NCI-H128 (cell line): Measurements from ENCODE around the gene UGT3A2.

Experiments used
- DNase-seq: peaks from one replicate; lab custom pipeline; 2025; ENCODE audit not compliant: unreplicated experiment; lab: John Stamatoyannopoulos, UW

Gene UGT3A2

DNA sequence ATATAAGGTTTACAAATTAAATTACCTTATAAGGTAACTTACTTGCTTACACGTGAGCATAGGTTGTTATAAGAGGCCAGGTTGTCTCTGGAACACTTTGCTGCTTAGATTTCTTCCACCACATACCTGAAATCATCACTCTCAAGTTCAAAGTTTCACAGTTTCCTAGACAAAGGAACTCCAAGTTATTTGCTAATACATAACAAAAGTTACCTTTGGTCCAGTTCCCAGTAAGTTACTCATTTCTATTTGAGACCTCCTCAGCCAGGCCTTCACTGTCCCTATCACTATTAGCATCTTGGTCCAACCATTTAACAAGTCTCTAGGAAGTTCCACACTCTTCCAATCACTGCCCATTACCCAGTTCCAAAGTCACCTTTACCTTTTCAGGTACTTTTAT lies 57.0 kb downstream of the UGT3A2 start:
- no peak for DNase-seq

- no peak for DNase-seq
These were observed 59.3 kb downstream of the UGT3A2 start for GRCh38 chr5:36007366-36007765.

GRCh38 chr5:36006163-36006562 lies 60.5 kb downstream of the UGT3A2 start:
- no peak for DNase-seq

DNA sequence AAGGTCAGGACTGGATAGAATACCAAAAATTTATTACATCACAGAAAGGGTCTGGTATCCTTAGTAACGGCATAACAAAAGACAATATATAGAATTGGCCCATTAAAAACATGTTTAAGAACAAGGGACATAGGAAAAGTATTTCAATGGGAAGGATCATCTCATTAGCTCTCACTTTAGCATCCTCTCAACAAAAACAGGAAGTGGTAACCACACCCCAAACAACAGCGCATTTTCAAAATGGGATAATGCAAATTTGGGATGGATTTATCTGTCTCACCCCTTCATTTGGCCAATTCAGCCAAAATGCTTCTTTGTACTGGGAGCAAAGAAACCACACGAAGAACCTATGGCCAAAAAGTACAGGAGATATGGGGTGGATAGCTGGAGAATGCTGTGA lies 65.7 kb downstream of the UGT3A2 start:
- no peak for DNase-seq

- DNase-seq, result no peak
These were observed 67.1 kb downstream of the UGT3A2 start for GRCh38 chr5:35999547-35999946.

DNA sequence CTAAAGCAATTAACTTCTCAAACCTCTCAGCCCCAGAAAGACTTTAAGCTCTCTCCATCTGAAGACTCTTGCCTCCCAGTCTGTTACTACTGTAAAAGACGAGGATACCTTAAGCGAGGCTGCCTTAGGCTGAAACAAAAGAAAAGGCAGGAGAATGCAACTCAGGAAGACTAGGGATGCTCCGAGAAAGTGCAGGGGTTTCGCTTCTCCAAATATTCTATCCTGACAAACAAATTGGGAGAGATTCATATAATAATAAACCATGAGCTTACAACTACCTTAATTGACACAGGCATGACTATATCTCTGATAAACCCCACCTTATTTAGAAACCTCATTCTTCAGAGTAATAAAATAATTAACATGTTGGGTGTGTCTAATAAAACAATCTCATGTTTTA lies 70.6 kb downstream of the UGT3A2 start:
- DNase-seq, result no peak

- no peak for DNase-seq
These were observed 75.6 kb downstream of the UGT3A2 start, which contains the start of gene UGT3A1 for GRCh38 chr5:35990941-35991611. TSS of gene UGT3A1 (minus strand) at chr5:35991390. CDS start at chr5:35991240, 150 bp downstream.

DNA sequence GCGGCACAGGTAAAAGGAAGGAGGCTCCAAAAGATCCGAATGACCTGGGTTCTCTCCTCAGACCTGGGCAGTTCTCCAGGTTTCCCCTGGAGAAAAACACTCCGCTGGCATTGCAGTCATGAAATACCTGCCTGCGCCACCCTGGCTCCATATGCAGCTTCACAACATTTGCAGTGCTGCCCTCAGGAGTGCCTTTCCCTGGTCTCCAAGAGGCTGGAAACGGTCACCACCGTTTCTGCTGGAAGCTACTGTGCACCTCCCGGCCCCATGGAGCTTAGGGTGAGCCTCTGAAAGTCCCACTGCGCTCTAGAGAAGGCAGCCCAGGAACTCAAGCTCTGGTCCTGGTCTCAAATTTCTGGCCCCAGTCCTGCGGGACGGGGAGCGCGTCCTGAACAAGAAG lies 76.2 kb downstream of the UGT3A2 start:
- DNase-seq, result no peak

- no peak for DNase-seq
These were observed 78.2 kb downstream of the UGT3A2 start for GRCh38 chr5:35988529-35988928.

GRCh38 chr5:35987776-35988175 lies 78.9 kb downstream of the UGT3A2 start:
- DNase-seq, result no peak
